Ascending aorta (tissue), 2 donors: Measurements from ENCODE around the gene PRMT9. TPM values are rescaled to one million over a fixed set of nuclear protein-coding genes. Genes with fewer than 3 reads are reported as not detected.

Experiments
- DNase-seq, 2 donors: peaks; one replicate each; pipeline ENCODE4 v3.0.0-alpha.2; 2019; ENCODE audit warnings: low spot score in 2 of 2
- H3K27ac ChIP-seq, 2 donors: fragments of 200-600 bp; sonication (generic); one replicate each; pipeline ENCODE4 v1.5.1; 2016 to 2017; ENCODE audit warnings: mild to moderate bottlenecking in 1 of 2
- H3K27me3 ChIP-seq: fragments of 200-600 bp; sonication (generic); one replicate; pipeline ENCODE4 v1.5.1; 2017
- H3K36me3 ChIP-seq, 2 donors: fragments of 200-600 bp; sonication (generic); one replicate each; pipeline ENCODE4 v1.5.1; 2016
- H3K4me1 ChIP-seq, 2 donors: fragments of 200-600 bp; sonication (generic); one replicate each; pipeline ENCODE4 v1.5.1; 2016 to 2017; ENCODE audit warnings: mild to moderate bottlenecking in 1 of 2
- H3K4me3 ChIP-seq, 2 donors: fragments of 200-600 bp; sonication (generic); one replicate each; pipeline ENCODE4 v1.5.1; 2016 to 2017; ENCODE audit warnings: mild to moderate bottlenecking in 1 of 2
- H3K9me3 ChIP-seq, 2 donors: fragments of 200-600 bp; sonication (generic); one replicate each; pipeline ENCODE4 v1.5.1; 2016
- CTCF ChIP-seq, 3 experiments: fragments of 200-600 bp in 2 of 3; fragments of 450-650 bp in 1 of 3; sonication (generic) in 2 of 3; IDR thresholded peaks; one replicate each; pipeline ENCODE4 v1.5.1; 2016 to 2019; ENCODE audit warnings: antibody characterized with exemption in 3 of 3, mild to moderate bottlenecking in 1 of 3, moderate library complexity in 1 of 3
- intact Hi-C: fragments of 100-400 bp; cut with DNase I; formaldehyde crosslinking; loops from one replicate; pipeline ENCODE4 v1.15.1; 2023
- total RNA-seq: library from RNA; depleted of rRNA; stranded (reverse); fragments of >200 nt; gene quantifications from one replicate; pipeline ENCODE4 v1.1.0, GENCODE V29; 2016

The PRMT9 gene
- total RNA-seq, 1 donor from 2014 or later: 1.6 TPM

- Histone ChIP-seq H3K4me3 (no peak overlapping the region), H3K27me3 (no peaks in the 10 kb centered on the region), H3K27ac (no peak overlapping the region), H3K9me3 (no peaks in the 10 kb centered on the region), H3K4me1 (no peaks in the 10 kb centered on the region), H3K36me3 (peaks cover 14 to 37% of the 10 kb centered on the region in 2 donors)
- DNase-seq: no peak
- intact Hi-C loops: no loop called here
- TF ChIP-seq CTCF (IDR thresholded peaks at IDR 0.05): no peak
Measured at GRCh38 chr4:147640331-147640730, 43.6 kb downstream of the PRMT9 start.

- intact Hi-C loops: no loop called here
- Histone ChIP-seq H3K4me1 (no peaks in the 10 kb centered on the region), H3K9me3 (no peaks in the 10 kb centered on the region), H3K27me3 (no peaks in the 10 kb centered on the region), H3K27ac (no peak overlapping the region), H3K4me3 (no peak overlapping the region), H3K36me3 (peaks cover 20 to 47% of the 10 kb centered on the region in 2 donors)
- DNase-seq: no peak
- no peak for TF ChIP-seq CTCF (IDR thresholded peaks at IDR 0.05)
Measured at GRCh38 chr4:147639388-147639787, 44.6 kb downstream of the PRMT9 start.

- no peaks in the 10 kb centered on the region for H3K4me1 ChIP-seq
- intact Hi-C loops: no loop called here
- H3K4me3 ChIP-seq: no peak overlapping the region
- H3K27ac ChIP-seq: no peak overlapping the region
- H3K36me3 ChIP-seq: peaks cover 25 to 51% of the 10 kb centered on the region in 2 donors
- no peaks in the 10 kb centered on the region for H3K27me3 ChIP-seq
- no peak for DNase-seq
- TF ChIP-seq CTCF (IDR thresholded peaks at IDR 0.05): no peak
- no peaks in the 10 kb centered on the region for H3K9me3 ChIP-seq
Measured at GRCh38 chr4:147638942-147639341, 45.0 kb downstream of the PRMT9 start.

GRCh38 chr4:147638365-147638764 lies 45.6 kb downstream of the PRMT9 start:
- Histone ChIP-seq H3K4me1 (no peaks in the 10 kb centered on the region), H3K4me3 (no peak overlapping the region), H3K36me3 (peaks cover 28 to 56% of the 10 kb centered on the region in 2 donors), H3K27ac (no peak overlapping the region), H3K9me3 (no peaks in the 10 kb centered on the region), H3K27me3 (no peaks in the 10 kb centered on the region)
- DNase-seq: no peak
- TF ChIP-seq CTCF (IDR thresholded peaks at IDR 0.05): no peak
- intact Hi-C loops: no loop called here

- Histone ChIP-seq H3K9me3 (no peaks in the 10 kb centered on the region), H3K27ac (no peak overlapping the region), H3K27me3 (no peaks in the 10 kb centered on the region), H3K4me1 (no peaks in the 10 kb centered on the region), H3K4me3 (no peak overlapping the region), H3K36me3 (peaks cover 29 to 68% of the 10 kb centered on the region in 2 donors)
- no peak for TF ChIP-seq CTCF (IDR thresholded peaks at IDR 0.05)
- no peak for DNase-seq
- intact Hi-C loops: no loop called here
Measured at GRCh38 chr4:147635348-147635747, 48.6 kb downstream of the PRMT9 start.

GRCh38 chr4:147633643-147634042 lies 50.3 kb downstream of the PRMT9 start:
- Histone ChIP-seq H3K9me3 (no peaks in the 10 kb centered on the region), H3K36me3 (peaks cover 34 to 77% of the 10 kb centered on the region in 2 donors), H3K27ac (no peak overlapping the region), H3K4me3 (no peak overlapping the region), H3K27me3 (no peaks in the 10 kb centered on the region), H3K4me1 (no peaks in the 10 kb centered on the region)
- no peak for DNase-seq
- TF ChIP-seq CTCF (IDR thresholded peaks at IDR 0.05): no peak
- intact Hi-C loops: no loop called here
